HFF-Myc (cell line): ENCODE data around the gene THOC1.

Source experiments
- DNase-seq: peaks from one replicate; pipeline ENCODE4 v3.0.0-alpha.2; 2011; ENCODE audit warnings: low read depth; ENCODE audit errors: extremely low read depth
- H3K4me3 ChIP-seq: replicated peaks from 2 replicates; pipeline ENCODE4 v1.5.1; 2011; ENCODE audit warnings: low read depth, mild to moderate bottlenecking, control low read depth, low read length
- CTCF ChIP-seq: IDR thresholded peaks from 2 replicates; pipeline ENCODE4 v1.5.1; 2012; ENCODE audit warnings: mild to moderate bottlenecking, low read depth, low read length, control low read depth; ENCODE audit errors: missing control alignments

The THOC1 gene

GRCh38 chr18:189254-189653, 78.6 kb downstream of the THOC1 start:
- no peak for TF ChIP-seq CTCF
- DNase-seq, result no peak
- no peak overlapping the region for H3K4me3 ChIP-seq

- DNase-seq, result no peak
- no peak for TF ChIP-seq CTCF
- H3K4me3 ChIP-seq, result no peak overlapping the region
These were observed 84.1 kb downstream of the THOC1 start for GRCh38 chr18:183769-184168.

GRCh38 chr18:181711-182110, 86.1 kb downstream of the THOC1 start:
- no peak for TF ChIP-seq CTCF
- no peak overlapping the region for H3K4me3 ChIP-seq
- DNase-seq, result no peak

GRCh38 chr18:179499-179898, 88.3 kb downstream of the THOC1 start:
- no peak for TF ChIP-seq CTCF
- no peak overlapping the region for H3K4me3 ChIP-seq
- no peak for DNase-seq

GRCh38 chr18:172361-172760, 95.5 kb downstream of the THOC1 start:
- no peak overlapping the region for H3K4me3 ChIP-seq
- DNase-seq, result no peak
- no peak for TF ChIP-seq CTCF
